ENCODE results near the gene CCL22.
"Not testable (repeated sequence)": the region's sequence is repeated elsewhere in the genome, so short reads cannot be mapped to it uniquely, and the experiment has no call there.

Gene CCL22

GRCh38 chr16:57364143-57364542, 5.6 kb downstream of the CCL22 start:
- Histone ChIP-seq H3K27me3 (ENCODE audit: control insufficient read depth, insufficient read depth, low read length) (no peaks in the 10 kb centered on the region), H3K4me3 (ENCODE audit: low read depth, low read length) (no peak overlapping the region), H3K9ac (ENCODE audit: low read depth, low read length) (no peak overlapping the region), H3K36me3 (ENCODE audit: control insufficient read depth, insufficient read depth, low read length) (no peaks in the 10 kb centered on the region), H3K9me3 (ENCODE audit: control insufficient read depth, insufficient read depth, low read length) (no peaks in the 10 kb centered on the region), H3K4me1 (ENCODE audit: control insufficient read depth, insufficient read depth, low read length) (no peaks in the 10 kb centered on the region), H3K27ac (ENCODE audit: low read depth, low read length) (no peak overlapping the region)

GRCh38 chr16:57366544-57367040, 8.0 kb downstream of the CCL22 start:
- Histone ChIP-seq H3K27me3 (ENCODE audit: control insufficient read depth, insufficient read depth, low read length) (no peaks in the 10 kb centered on the region), H3K9ac (ENCODE audit: low read depth, low read length) (no peak overlapping the region), H3K4me3 (ENCODE audit: low read depth, low read length) (no peak overlapping the region), H3K9me3 (ENCODE audit: control insufficient read depth, insufficient read depth, low read length) (no peaks in the 10 kb centered on the region), H3K4me1 (ENCODE audit: control insufficient read depth, insufficient read depth, low read length) (no peaks in the 10 kb centered on the region), H3K27ac (ENCODE audit: low read depth, low read length) (no peak overlapping the region), H3K36me3 (ENCODE audit: control insufficient read depth, insufficient read depth, low read length) (no peaks in the 10 kb centered on the region)

GRCh38 chr16:57367116-57367752, 8.7 kb downstream of the CCL22 start:
- H3K27ac ChIP-seq (ENCODE audit: low read depth, low read length): no peak overlapping the region
- H3K36me3 ChIP-seq (ENCODE audit: control insufficient read depth, insufficient read depth, low read length): no peaks in the 10 kb centered on the region
- H3K4me1 ChIP-seq (ENCODE audit: control insufficient read depth, insufficient read depth, low read length): peaks cover 6% of the 10 kb centered on the region
- no peaks in the 10 kb centered on the region for H3K9me3 ChIP-seq (ENCODE audit: control insufficient read depth, insufficient read depth, low read length)
- H3K4me3 ChIP-seq (ENCODE audit: low read depth, low read length): no peak overlapping the region
- H3K27me3 ChIP-seq (ENCODE audit: control insufficient read depth, insufficient read depth, low read length): no peaks in the 10 kb centered on the region
- H3K9ac ChIP-seq (ENCODE audit: low read depth, low read length): no peak overlapping the region

- Histone ChIP-seq H3K27ac (ENCODE audit: low read depth, low read length) (peak overlapping the region; percentile 17), H3K9ac (ENCODE audit: low read depth, low read length) (no peak overlapping the region), H3K4me1 (ENCODE audit: control insufficient read depth, insufficient read depth, low read length) (peaks cover 26% of the 10 kb centered on the region), H3K27me3 (ENCODE audit: control insufficient read depth, insufficient read depth, low read length) (no peaks in the 10 kb centered on the region), H3K36me3 (ENCODE audit: control insufficient read depth, insufficient read depth, low read length) (no peaks in the 10 kb centered on the region), H3K9me3 (ENCODE audit: control insufficient read depth, insufficient read depth, low read length) (no peaks in the 10 kb centered on the region), H3K4me3 (ENCODE audit: low read depth, low read length) (no peak overlapping the region)
Measured at GRCh38 chr16:57371494-57372371, 13.2 kb downstream of the CCL22 start.

- Histone ChIP-seq H3K9me3 (ENCODE audit: control insufficient read depth, insufficient read depth, low read length) (no peaks in the 10 kb centered on the region), H3K9ac (ENCODE audit: low read depth, low read length) (no peak within 1 kb of the TSS), H3K36me3 (ENCODE audit: control insufficient read depth, insufficient read depth, low read length) (no peaks in the 10 kb centered on the region), H3K4me1 (ENCODE audit: control insufficient read depth, insufficient read depth, low read length) (peaks cover 26% of the 10 kb centered on the region), H3K27ac (ENCODE audit: low read depth, low read length) (peak within 1 kb of the TSS; percentile 28), H3K4me3 (ENCODE audit: low read depth, low read length) (peak within 1 kb of the TSS; percentile 49), H3K27me3 (ENCODE audit: control insufficient read depth, insufficient read depth, low read length) (no peaks in the 10 kb centered on the region)
Measured at GRCh38 chr16:57372372-57373116, 14.0 kb downstream of the CCL22 start, which contains the start of gene CX3CL1. Gene CX3CL1 (plus strand): TSS chr16:57372490. CDS start chr16:57372569, 79 bp downstream.

GRCh38 chr16:57373117-57373947, 14.7 kb downstream of the CCL22 start:
- H3K9me3 ChIP-seq (ENCODE audit: control insufficient read depth, insufficient read depth, low read length): no peaks in the 10 kb centered on the region
- H3K4me1 ChIP-seq (ENCODE audit: control insufficient read depth, insufficient read depth, low read length): peaks cover 26% of the 10 kb centered on the region
- H3K27me3 ChIP-seq (ENCODE audit: control insufficient read depth, insufficient read depth, low read length): no peaks in the 10 kb centered on the region
- H3K36me3 ChIP-seq (ENCODE audit: control insufficient read depth, insufficient read depth, low read length): no peaks in the 10 kb centered on the region
- H3K9ac ChIP-seq (ENCODE audit: low read depth, low read length): no peak overlapping the region
- no peak overlapping the region for H3K27ac ChIP-seq (ENCODE audit: low read depth, low read length)
- no peak overlapping the region for H3K4me3 ChIP-seq (ENCODE audit: low read depth, low read length)

- H3K4me3 ChIP-seq (ENCODE audit: low read depth, low read length): no peak overlapping the region
- no peak overlapping the region for H3K27ac ChIP-seq (ENCODE audit: low read depth, low read length)
- H3K9ac ChIP-seq (ENCODE audit: low read depth, low read length): no peak overlapping the region
- peaks cover 26% of the 10 kb centered on the region for H3K4me1 ChIP-seq (ENCODE audit: control insufficient read depth, insufficient read depth, low read length)
- no peaks in the 10 kb centered on the region for H3K36me3 ChIP-seq (ENCODE audit: control insufficient read depth, insufficient read depth, low read length)
- no peaks in the 10 kb centered on the region for H3K9me3 ChIP-seq (ENCODE audit: control insufficient read depth, insufficient read depth, low read length)
- no peaks in the 10 kb centered on the region for H3K27me3 ChIP-seq (ENCODE audit: control insufficient read depth, insufficient read depth, low read length)
Measured at GRCh38 chr16:57374067-57374534, 15.5 kb downstream of the CCL22 start.

- not testable (repeated sequence) for H3K27me3 ChIP-seq (ENCODE audit: control insufficient read depth, insufficient read depth, low read length); H3K9ac ChIP-seq (ENCODE audit: low read depth, low read length); H3K9me3 ChIP-seq (ENCODE audit: control insufficient read depth, insufficient read depth, low read length); H3K36me3 ChIP-seq (ENCODE audit: control insufficient read depth, insufficient read depth, low read length); H3K27ac ChIP-seq (ENCODE audit: low read depth, low read length); H3K4me3 ChIP-seq (ENCODE audit: low read depth, low read length)
- peaks cover 26% of the 10 kb centered on the region for H3K4me1 ChIP-seq (ENCODE audit: control insufficient read depth, insufficient read depth, low read length)
Measured at GRCh38 chr16:57374925-57375465, 16.4 kb downstream of the CCL22 start.

GRCh38 chr16:57376313-57376818, 17.8 kb downstream of the CCL22 start:
- Histone ChIP-seq H3K27me3 (ENCODE audit: control insufficient read depth, insufficient read depth, low read length) (no peaks in the 10 kb centered on the region), H3K36me3 (ENCODE audit: control insufficient read depth, insufficient read depth, low read length) (no peaks in the 10 kb centered on the region), H3K9me3 (ENCODE audit: control insufficient read depth, insufficient read depth, low read length) (no peaks in the 10 kb centered on the region), H3K27ac (ENCODE audit: low read depth, low read length) (no peak overlapping the region), H3K9ac (ENCODE audit: low read depth, low read length) (no peak overlapping the region), H3K4me1 (ENCODE audit: control insufficient read depth, insufficient read depth, low read length) (peaks cover 26% of the 10 kb centered on the region), H3K4me3 (ENCODE audit: low read depth, low read length) (no peak overlapping the region)

Measured in HUES48 (cell line).